SK-N-MC (cell line): ENCODE measurements around the gene CARS1.

Experiments used
- EZH2 ChIP-seq: fragments of 200-600 bp; sonication (generic); IDR thresholded peaks from one replicate; pipeline ENCODE4 v1.6.1; 2017; ENCODE audit warnings: antibody characterized with exemption
- FOXP2 ChIP-seq: optimal IDR thresholded peaks from 2 replicates; pipeline ENCODE3; 2011; ENCODE audit warnings: mild to moderate bottlenecking, moderate library complexity; ENCODE audit not compliant: insufficient read depth; ENCODE audit errors: extremely low read length, control extremely low read depth
- POLR2AphosphoS5 ChIP-seq: IDR thresholded peaks from 2 replicates; pipeline ENCODE4 v1.6.1; 2012; ENCODE audit warnings: mild to moderate bottlenecking, low read depth, low read length, borderline replicate concordance

DNA sequence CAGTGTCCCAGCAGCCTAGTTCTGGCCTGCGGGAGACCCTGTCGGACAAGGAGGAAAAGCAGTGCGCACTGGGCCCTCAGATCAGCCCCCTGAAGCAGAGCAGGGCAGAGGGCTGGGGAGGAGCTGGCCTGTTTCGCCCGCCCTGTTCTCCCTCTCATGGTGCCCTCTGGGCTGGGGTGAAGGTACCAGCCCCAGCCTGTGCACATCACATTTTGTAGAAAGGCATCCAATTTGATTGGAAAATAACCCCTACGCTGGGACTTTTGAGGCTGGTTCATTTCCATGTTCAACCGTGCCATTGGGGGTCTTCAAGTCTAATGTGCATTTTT lies 64.3 kb downstream of the CARS1 start:
- TF ChIP-seq EZH2 (no peak), POLR2AphosphoS5 (no peak), FOXP2 (no peak)
